GM18505 (cell line): Measurements from ENCODE around the gene MFSD12.
"Not testable (repeated sequence)": the region's sequence is repeated elsewhere in the genome, so short reads cannot be mapped to it uniquely, and the experiment has no call there.

Experiments used
- ATAC-seq: cut with Tn5 transposase; IDR thresholded peaks from one replicate; pipeline ENCODE4 v1.9.1; 2021; ENCODE audit not compliant: unreplicated experiment
- POLR2A ChIP-seq: IDR thresholded peaks from 4 replicates; pipeline ENCODE4 v1.6.1; 2011; ENCODE audit warnings: borderline replicate concordance; ENCODE audit not compliant: insufficient read depth, insufficient read length; ENCODE audit errors: extremely low read depth

Gene MFSD12

GRCh38 chr19:3535235-3535535 lies 22.2 kb downstream of the MFSD12 start:
- no peak for TF ChIP-seq POLR2A
- no peak for ATAC-seq

GRCh38 chr19:3534375-3535234 lies 22.8 kb downstream of the MFSD12 start:
- TF ChIP-seq POLR2A, result no peak
- ATAC-seq, result no peak

- no peak for TF ChIP-seq POLR2A
- ATAC-seq, result no peak
These were observed 23.7 kb downstream of the MFSD12 start for GRCh38 chr19:3533563-3534216.

GRCh38 chr19:3533033-3533432 lies 24.4 kb downstream of the MFSD12 start:
- ATAC-seq, result no peak

GRCh38 chr19:3532154-3532786 lies 25.1 kb downstream of the MFSD12 start:
- no peak for TF ChIP-seq POLR2A
- no peak for ATAC-seq

More at GRCh38 chr19:3533033-3533432, 24.4 kb downstream of the MFSD12 start:
- TF ChIP-seq POLR2A, result no peak

- TF ChIP-seq POLR2A, result no peak
- no peak for ATAC-seq
These were observed 25.7 kb downstream of the MFSD12 start for GRCh38 chr19:3531716-3532115.

GRCh38 chr19:3530389-3530788 lies 27.0 kb downstream of the MFSD12 start:
- no peak for TF ChIP-seq POLR2A
- ATAC-seq, result no peak

- not testable (repeated sequence) for ATAC-seq
These were observed 28.1 kb downstream of the MFSD12 start for GRCh38 chr19:3529299-3529698.

- ATAC-seq, result no peak
- no peak for TF ChIP-seq POLR2A
These were observed 28.7 kb downstream of the MFSD12 start for GRCh38 chr19:3528539-3529211.

- no peak for ATAC-seq
- no peak for TF ChIP-seq POLR2A
These were observed 29.3 kb downstream of the MFSD12 start for GRCh38 chr19:3528080-3528479.

GRCh38 chr19:3527238-3527910 lies 30.0 kb downstream of the MFSD12 start:
- no peak for TF ChIP-seq POLR2A
- no peak for ATAC-seq

- no peak for ATAC-seq
- TF ChIP-seq POLR2A, result no peak
These were observed 30.7 kb downstream of the MFSD12 start for GRCh38 chr19:3526507-3527237.
